C4-2B (cell line): Measurements from ENCODE around the gene MBTPS1.

ENCODE experiments used
- H3K27ac ChIP-seq: fragments of 450-650 bp; 2 replicates; pipeline ENCODE4 v1.5.1; 2017
- CTCF ChIP-seq: fragments of 450-650 bp; conservative IDR thresholded peaks from 2 replicates; pipeline ENCODE4 v1.5.1; 2017; ENCODE audit warnings: mild to moderate bottlenecking
- ZFX ChIP-seq: fragments of 450-650 bp; IDR thresholded peaks from 2 replicates; pipeline ENCODE4 v1.6.1; 2017

The MBTPS1 gene

DNA sequence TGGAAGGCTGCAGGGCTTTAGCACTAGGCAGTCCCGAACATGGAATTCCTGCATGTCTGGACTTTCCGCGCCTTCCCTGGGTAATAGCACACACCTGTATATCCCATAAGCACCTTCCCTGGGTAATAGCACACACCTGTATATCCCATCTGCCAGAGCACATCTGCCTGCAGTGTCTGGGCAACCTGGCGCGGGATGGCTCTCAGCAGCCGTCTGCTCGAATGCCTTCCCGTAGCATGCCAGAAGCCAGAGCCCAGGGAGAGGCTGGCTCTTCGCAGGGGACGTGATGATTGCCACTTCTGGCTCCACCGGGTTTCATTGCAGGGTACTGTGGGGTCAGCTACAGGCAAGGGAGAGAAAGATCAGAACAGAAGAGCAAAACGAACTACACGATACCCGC, 21.3 kb downstream of the MBTPS1 start:
- H3K27ac ChIP-seq = peak overlapping the region; percentile 52
- TF ChIP-seq ZFX = no peak
- no peak for TF ChIP-seq CTCF

- TF ChIP-seq ZFX = no peak
- TF ChIP-seq CTCF = no peak
- no peak overlapping the region for H3K27ac ChIP-seq
Observed at GRCh38 chr16:84093879-84094270, 22.9 kb downstream of the MBTPS1 start.

- H3K27ac ChIP-seq = no peak overlapping the region
- no peak for TF ChIP-seq ZFX
- no peak for TF ChIP-seq CTCF
Observed at GRCh38 chr16:84093120-84093878, 23.4 kb downstream of the MBTPS1 start.

GRCh38 chr16:84091460-84091859, 25.3 kb downstream of the MBTPS1 start:
- no peak overlapping the region for H3K27ac ChIP-seq
- TF ChIP-seq ZFX (no peak), CTCF (no peak)

GRCh38 chr16:84090211-84090610, 26.5 kb downstream of the MBTPS1 start:
- no peak overlapping the region for H3K27ac ChIP-seq
- no peak for TF ChIP-seq CTCF
- no peak for TF ChIP-seq ZFX

DNA sequence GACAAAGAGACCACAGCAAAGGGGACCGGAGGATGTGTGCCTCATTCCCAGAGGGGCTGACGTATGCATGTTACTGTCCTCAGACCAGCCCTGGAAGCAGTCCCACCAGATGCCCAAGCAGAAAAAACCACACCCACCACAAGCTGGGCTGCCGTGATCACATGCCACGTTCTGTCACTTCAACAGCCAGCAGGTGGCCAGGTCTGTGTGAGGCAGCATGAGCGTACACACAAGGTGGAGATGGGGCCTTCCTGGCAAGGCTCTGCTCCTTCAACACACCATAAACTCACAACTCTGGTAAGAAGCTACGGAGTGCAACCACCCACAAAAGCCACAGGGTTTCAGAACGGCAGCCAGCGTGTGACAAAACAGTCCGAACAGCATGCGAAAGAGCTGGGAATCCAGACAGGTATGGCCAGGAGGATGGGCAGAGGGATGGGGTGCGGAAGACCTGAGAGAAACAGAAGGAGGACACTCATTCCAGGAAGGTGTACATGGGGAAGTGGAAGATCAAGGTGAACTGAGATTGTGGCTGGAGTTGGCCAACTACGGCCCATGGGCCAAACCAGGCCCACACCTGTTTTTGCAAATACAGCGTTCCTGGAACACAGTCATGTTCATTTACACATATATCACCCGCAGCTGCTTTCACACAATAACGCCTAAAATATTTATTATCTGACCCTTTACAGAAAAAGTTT, 27.9 kb downstream of the MBTPS1 start:
- TF ChIP-seq CTCF (no peak), ZFX (no peak)
- H3K27ac ChIP-seq = no peak overlapping the region

- H3K27ac ChIP-seq = no peak overlapping the region
Observed at GRCh38 chr16:84087466-84088151, 29.1 kb downstream of the MBTPS1 start.

More at GRCh38 chr16:84087466-84088151, 29.1 kb downstream of the MBTPS1 start:
- TF ChIP-seq CTCF (no peak), ZFX (no peak)
